GM21515 (cell line): ENCODE measurements around the gene SLC25A25.
"Not testable (repeated sequence)": the region's sequence is repeated elsewhere in the genome, so short reads cannot be mapped to it uniquely, and the experiment has no call there.

Source experiments
- ATAC-seq: cut with Tn5 transposase; IDR thresholded peaks from one replicate; pipeline ENCODE4 v1.9.1; 2021; ENCODE audit not compliant: unreplicated experiment

Gene SLC25A25

DNA sequence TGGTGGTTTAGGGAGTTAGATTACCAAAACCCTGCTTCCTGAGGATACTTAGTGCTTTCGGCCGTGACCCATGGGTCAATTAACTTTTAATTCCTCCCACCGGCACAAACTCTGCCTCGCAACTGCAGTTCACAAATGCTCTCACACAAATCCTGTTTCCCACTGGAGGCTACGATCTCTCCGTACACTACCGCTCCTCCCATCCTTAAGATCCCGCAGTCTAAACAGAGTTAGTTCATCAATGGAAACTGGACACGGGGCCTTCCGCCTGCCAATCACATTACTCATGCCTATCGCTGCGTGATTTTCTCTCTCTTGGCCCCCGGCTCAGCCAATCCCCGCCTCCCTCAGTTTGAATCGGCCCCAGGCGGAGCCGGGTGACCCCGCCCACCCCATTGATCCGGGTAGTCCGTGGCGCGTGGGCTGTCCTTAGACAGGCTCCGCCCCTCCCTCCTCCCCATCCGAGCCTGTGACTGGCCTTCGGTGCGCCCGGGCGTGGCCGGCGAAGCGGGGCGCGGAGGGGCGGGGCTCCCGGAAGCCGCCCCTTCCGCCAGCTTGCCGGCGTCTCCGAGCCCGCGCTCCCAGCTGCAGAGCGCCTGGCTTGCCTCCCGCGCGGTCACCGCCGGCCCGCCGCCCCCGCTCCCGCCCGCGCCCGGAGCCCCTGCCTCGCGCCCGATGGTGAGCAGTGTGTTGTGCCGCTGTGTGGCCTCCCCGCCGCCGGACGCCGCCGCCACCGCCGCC is at the start of gene SLC25A25:
TSS of gene SLC25A25 (plus strand) at position 588 of the 741 bp plus-strand sequence. CDS start at position 676, 88 bp downstream.
- ATAC-seq: peak; percentile 62

DNA sequence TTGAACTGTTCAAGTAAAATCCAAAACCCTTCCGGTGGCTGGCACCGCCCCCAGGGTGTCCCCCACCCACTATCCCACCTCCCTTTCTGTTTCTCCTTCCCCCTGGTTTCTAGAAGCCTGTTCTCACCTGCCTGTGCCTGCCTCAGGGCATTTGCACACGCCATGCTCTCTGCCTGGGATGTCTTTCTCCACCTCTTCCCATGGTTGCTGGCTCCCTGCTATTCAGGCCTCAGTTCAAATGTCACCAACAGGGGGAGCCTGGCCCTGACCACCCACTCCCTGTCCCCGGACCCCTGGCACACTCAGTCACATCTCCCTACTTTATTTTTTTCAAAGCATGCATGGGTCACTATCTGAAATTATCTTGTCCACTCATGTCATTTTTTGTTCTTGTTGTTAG is 47.3 kb upstream of the SLC25A25 start:
- no peak for ATAC-seq

GRCh38 chr9:128021098-128021497 is 46.9 kb upstream of the SLC25A25 start:
- ATAC-seq: no peak

DNA sequence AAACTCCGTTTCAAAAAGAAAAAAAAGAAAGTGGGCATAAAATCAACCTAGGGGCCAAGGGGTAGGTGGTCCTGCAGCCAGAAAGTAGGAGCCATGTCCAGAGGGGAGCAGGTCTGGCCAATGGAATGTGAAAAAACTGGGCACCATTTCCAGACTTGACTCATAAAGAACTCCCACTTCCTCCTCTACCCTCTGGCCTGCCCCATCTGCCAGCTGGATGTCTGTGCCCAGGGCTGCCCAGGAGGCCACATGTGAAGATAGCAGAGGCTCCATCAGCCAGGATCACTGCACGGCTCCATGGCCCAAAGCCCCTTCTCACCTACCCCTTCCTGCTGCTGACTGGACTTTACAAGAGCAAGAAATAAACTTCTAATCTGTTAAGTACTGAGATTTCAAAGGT is 45.1 kb upstream of the SLC25A25 start:
- no peak for ATAC-seq

- ATAC-seq: not testable (repeated sequence)
These were observed 44.4 kb upstream of the SLC25A25 start for GRCh38 chr9:128023671-128024070.

DNA sequence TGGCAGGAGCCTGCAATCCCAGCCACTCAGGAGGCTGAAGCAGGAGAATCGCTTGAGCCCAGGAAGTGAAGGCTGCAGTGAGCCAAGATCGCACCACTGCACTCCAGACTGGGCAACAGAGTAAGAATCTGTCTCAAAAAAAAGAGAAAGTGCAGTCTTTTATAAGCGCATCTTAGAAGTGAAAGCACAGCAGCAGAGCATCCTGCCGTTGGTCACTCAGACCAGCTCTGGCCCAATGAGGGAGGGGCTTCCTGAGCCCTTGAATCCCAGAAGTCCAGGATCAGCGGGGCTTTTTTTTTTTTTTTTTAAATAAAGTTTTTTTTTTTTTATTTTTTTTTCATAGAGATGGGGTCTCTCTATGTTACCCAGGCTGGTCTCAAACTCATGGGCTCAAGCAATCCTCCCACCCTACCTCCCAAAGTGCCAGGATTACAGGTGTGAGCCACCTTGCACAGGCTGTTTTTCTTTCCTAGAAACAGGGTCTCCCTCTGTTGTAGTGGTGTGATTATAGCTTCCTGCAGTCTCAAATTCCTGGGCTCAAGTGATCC is 43.2 kb upstream of the SLC25A25 start:
- ATAC-seq: no peak

DNA sequence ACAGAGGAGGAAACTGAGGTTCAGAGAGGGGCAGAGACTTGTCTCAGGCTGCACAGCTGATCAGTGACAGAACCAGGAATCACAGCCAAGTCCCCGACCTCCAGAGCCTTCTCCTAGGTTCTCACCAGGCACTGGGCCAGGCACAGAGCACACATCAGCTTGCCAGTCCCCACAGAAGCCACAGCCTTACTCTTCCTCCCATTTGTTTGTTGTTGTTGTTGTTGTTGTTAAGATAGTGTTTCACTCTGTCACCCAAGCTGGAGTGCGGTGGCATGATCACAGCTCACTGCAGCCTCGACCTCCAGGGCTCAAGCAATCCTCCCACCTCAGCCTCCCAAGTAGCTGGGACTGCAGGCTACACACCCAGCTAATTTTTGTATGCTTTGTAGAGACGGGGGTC is 42.3 kb upstream of the SLC25A25 start:
- ATAC-seq: no peak

GRCh38 chr9:128026255-128026772 is 41.7 kb upstream of the SLC25A25 start:
- no peak for ATAC-seq

GRCh38 chr9:128026773-128027541 is 41.1 kb upstream of the SLC25A25 start:
- ATAC-seq: no peak

DNA sequence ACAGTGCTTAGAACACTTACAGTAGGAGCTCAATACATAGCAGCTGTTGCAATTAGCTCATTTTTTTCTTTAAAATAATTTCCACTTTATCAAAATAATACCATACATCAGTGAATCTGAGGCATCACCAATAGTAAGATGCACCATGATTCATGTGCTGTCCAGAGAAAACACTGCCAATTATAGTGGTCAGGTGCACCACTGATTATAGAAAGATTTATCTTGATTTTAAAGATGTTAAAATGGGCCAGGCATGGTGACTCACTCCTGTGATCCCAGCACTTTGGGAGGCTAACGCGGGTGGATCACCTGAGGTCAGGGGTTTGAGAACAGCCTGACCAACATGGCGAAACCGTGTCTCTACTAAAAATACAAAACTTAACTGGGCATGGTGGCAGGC is 40.3 kb upstream of the SLC25A25 start:
- ATAC-seq: no peak

GRCh38 chr9:128033609-128034008 is 34.4 kb upstream of the SLC25A25 start:
- ATAC-seq: no peak

DNA sequence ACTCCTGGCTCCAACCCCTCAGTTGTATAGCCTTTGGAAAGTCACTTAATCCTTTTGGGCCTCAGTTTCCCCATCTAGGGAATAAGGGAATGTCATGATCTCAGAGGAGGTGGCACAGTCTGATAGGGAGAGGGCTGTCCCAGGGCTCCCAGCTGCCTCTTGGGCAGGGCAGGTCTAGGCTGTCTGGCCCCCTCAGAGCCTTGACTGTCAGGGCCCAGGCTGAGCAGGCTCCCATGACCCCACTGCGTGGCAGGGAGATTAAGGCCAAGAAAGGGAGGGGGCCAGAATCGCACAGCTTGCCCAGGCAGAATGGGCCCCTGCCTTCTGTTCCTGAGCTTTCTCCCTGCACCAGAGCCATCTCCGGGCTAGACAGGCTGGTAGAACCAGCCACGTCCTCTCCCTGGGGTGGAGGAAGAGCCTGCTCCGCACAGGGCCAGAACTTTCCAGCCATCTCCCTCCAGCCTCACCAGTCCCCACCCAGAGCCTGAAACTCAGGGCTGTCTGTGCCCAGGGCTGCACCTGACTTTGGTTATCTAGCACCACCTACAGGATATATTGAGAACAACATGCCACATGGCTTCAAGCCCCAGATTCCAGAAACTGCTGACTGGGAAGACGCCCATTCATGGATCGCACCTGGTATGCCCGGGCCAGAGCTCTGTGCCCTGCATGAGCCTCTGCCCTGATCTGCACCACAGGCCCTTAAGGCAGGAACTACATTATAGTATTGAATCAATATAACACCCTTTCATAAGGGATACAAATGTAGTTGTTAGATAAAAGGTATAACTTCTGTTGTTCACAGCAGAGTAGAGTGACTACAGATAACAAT is 33.0 kb upstream of the SLC25A25 start:
- ATAC-seq: no peak

DNA sequence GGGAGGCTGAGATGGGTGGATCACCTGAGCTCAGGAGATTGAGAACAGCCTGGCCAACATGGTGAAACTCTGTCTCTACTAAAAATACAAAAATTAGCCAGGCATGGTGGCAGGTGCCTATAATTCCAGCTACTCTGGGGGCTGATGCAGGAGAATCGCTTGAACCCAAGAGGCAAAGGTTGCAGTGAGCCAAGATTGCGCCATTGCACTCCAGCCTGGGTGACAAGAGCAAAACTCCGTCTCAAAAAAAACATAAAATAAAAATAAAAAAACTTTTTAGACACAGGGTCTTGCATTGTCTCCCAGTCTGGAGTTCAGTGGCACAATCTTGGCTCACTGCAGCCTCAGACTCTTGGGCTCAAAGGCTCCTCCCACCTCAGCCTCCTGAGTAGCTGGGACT is 31.5 kb upstream of the SLC25A25 start:
- not testable (repeated sequence) for ATAC-seq

DNA sequence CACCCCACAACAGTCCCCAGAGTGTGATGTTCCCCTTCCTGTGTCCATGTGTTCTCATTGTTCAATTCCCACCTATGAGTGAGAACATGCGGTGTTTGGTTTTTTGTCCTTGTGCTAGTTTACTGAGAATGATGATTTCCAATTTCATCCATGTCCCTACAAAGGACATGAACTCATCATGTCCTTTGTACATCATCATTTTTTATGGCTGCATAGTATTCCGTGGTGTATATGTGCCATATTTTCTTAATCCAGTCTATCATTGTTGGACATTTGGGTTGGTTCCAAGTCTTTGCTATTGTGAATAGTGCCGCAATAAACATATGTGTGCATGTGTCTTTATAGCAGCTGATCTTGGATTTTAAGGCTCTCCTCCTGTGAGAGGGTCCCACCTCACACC is 27.2 kb upstream of the SLC25A25 start:
- ATAC-seq: not testable (repeated sequence)

DNA sequence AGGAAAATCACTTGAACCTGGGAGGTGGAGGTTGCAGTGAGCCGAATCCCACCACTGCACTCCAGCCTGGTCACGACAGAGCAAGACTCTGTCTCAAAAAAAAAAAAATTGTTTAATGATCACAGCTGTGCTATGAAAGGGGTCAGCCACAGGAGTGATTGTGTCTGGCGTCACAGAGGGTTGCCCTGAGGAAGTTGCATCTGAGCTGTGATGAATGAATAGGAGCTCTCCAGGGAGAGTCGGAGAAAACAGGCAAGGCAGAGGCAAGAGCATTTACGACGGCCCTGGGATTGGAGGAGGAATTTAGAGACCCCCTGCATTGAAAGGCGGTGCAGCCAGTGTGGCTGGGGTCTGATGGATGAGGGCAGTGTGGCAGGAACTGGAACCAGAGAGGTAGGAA is 26.0 kb upstream of the SLC25A25 start:
- ATAC-seq: no peak

- no peak for ATAC-seq
These were observed 24.6 kb upstream of the SLC25A25 start for GRCh38 chr9:128043467-128043868.

DNA sequence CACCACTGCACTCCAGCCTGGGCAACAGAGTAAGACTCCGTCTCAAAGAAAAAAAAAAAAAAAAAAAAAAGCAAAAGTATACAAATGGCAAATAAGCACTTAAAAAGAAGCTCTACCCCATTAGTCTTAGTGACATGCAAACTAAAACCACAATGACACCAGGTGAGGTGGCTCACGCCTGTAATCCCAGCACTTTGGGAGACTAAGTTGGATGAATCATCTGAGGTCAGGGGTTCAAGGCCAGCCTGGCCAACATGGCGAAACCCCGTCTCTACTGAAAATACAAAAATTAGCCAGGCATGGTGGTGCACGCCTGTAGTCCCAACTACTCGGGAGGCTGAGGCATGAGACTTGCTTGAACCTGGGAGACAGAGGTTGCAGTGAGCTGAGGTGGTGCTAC is 22.6 kb upstream of the SLC25A25 start:
- not testable (repeated sequence) for ATAC-seq

GRCh38 chr9:128045831-128046230 is 22.2 kb upstream of the SLC25A25 start:
- ATAC-seq: no peak

DNA sequence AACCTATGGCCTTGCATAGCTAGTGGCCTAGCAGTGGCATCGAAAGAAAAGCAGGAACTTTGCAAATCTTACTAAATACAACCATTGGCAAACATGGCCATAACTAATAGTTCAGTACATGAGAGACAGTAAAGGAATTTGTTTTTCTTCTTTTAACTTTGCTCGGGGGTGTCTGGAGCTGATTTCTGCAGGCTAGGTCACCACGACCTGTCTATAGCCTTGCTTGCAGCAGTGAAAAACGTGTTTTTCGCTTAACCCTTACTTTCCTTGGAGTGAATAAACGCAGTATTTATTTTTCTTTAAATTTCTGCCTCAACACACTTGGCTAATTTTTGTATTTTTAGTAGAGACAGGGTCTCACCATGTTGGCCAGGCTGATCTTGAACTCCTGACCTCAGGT is 20.8 kb upstream of the SLC25A25 start:
- no peak for ATAC-seq

DNA sequence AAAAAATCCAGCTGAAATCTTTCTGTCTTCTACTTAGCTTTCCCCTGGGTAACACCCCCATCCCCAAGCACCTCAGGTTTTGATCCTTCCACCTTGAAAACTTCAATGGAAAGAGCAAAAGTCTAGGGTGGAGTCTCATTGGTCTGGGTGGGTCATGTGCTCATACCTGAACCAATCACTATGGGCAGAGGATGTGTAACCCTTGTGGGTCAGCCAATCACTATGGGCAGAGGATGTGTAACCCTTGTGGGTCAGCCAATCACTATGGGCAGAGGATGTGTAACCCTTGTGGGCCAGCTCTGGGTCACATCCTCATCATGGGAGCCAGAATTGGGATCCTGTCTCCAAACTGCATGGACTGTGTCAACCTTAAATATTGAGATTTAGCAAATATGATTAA is 19.4 kb upstream of the SLC25A25 start:
- ATAC-seq: no peak

GRCh38 chr9:128049843-128050242 is 18.2 kb upstream of the SLC25A25 start:
- ATAC-seq: no peak
